GM18526 (cell line): ENCODE measurements around the gene PTPRE.

Experiments
- POLR2A ChIP-seq: IDR thresholded peaks from 3 replicates; pipeline ENCODE4 v1.6.1; 2011; ENCODE audit not compliant: insufficient read length; ENCODE audit errors: extremely low read depth

Gene PTPRE

DNA sequence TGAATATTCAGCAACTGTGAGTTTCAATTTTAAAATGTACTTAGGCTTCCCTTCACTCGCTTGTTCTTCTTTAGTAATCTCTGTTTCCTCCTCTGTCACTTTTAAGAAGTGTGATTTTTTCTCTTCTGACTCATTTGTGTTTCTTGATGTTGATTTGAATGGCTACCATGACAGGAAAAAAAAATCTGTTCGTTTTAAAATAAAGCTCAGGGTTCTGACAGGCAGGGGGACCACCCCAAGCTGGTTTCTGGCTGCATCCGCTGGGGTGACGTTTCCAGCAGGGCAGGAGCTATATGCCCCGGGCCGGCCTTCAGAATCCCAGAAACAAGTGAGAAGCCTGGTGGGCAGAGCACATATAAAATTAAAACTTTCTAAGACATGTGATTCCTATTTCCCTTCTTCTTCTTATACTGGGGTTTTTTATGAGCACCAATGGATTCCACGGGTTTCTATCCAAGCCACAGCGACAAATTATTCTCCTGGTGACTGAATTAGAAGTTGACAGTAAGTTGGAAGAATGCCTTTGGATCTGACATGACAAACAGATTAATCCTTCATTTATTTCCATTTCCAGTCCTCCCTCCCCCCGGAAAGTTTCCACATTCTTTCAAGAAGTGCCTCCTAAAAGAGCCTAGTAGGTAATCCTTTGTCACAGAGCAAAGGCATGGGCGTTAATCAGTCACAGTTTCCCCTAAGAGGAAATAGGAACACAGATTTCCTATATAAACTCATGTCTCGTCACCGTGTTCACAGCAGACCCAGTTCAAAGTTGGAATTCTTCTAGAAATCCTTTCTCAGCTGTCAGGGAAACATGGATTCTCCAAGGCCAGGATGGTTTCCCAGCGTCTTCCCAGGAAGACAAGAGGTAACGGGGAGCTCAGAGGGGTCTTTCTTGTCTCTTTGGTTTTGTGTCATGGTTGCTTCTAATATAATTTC lies 79.9 kb downstream of the PTPRE start:
- TF ChIP-seq POLR2A: no peak

DNA sequence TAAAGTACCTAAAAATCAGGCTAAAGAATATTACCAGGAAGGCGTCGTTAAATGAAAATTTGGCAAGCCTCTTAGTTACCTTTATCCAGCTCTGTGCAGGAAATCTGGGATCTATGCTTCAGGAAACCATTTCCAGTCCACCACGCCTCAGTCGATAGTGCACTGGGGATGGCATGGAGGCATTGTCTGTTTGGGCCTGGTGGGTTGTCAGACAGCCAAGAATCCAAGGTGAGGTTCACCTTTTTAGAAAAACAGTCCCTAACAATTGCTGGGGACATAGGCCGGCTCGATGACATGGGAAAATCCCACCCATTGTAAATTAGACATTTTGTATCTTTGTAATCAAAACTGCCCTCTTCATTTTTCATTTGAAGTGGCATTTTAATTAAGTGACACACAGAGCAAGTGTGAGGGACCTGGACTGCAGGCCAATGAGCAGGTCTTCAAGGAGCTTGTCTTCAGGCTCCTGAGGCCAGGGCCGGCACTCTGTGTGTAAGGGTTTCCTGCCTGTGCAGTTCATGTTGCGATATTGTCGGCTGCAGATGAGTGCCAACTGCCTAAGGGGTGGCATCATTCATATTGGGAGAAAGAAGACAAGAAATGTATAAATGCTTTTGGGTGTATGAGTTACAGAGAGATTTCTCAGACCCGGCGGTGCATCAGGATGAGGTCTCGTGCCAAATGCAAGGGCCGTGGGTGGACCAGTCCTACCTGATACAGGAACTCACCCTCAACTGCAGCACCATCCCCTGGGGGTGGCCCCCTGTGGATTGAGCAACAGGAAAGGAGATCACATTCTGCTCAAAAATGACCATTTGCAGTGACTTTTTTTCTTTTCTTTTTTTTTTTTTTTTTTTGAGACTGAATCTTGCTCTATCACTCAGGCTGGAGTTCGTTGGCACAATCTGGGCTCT lies 80.8 kb downstream of the PTPRE start:
- TF ChIP-seq POLR2A: no peak

DNA sequence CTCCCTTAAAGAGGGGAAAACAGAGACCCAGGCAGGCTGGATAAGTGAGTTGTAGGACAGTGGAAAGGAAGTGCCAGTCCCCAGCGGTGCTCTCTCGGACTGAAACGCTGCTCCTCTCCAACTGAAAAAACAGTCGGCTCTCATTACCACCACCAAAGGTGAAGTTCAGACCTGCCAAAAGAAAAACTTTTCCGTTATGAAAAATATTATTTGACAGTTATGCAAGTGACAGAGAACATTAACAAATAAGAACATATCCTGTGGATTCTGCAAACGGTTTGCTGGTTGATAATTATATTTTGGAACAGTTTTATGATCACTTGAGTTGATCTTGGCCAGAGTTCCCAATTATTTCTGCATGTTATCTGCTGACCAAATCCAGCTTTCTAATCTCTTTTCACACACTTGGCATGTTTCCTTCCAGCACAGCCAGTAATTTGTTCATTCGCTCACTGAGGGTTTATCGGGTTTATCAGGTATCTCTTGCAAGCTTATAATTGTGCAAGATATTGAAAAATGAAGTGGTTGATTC lies 82.6 kb downstream of the PTPRE start:
- TF ChIP-seq POLR2A: no peak

DNA sequence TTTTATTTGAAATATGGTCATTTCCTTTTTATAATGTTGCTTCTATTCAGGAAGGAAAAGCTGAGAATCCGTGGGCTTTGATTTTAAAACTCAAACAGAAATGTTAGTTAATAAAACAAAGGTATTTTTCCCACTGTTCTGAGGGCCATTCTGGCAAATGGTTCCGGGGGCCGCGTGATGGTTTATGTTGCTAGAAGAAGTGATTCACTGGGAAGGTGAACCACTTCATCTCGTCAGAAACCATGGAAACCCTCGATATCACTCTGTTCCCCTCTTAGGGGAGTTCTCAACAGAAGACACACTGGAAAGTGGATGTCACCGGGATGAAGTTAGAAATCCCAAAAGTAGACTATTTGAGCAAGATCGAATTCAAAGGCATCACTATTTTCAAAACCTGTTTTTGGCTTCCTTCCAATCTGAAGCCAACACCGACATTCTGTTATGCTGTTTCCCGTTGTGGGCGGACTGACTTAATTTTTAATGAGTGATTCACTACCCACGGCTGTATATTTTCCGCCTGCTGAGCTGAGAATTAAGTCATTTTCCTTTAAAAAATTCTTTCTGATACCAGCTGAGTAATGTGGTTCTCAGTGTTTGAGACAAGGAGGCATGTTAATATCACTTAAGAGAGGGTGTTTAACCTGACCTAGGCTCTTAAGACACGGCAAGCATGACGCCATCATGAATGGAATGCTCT lies 84.1 kb downstream of the PTPRE start:
- TF ChIP-seq POLR2A: no peak

DNA sequence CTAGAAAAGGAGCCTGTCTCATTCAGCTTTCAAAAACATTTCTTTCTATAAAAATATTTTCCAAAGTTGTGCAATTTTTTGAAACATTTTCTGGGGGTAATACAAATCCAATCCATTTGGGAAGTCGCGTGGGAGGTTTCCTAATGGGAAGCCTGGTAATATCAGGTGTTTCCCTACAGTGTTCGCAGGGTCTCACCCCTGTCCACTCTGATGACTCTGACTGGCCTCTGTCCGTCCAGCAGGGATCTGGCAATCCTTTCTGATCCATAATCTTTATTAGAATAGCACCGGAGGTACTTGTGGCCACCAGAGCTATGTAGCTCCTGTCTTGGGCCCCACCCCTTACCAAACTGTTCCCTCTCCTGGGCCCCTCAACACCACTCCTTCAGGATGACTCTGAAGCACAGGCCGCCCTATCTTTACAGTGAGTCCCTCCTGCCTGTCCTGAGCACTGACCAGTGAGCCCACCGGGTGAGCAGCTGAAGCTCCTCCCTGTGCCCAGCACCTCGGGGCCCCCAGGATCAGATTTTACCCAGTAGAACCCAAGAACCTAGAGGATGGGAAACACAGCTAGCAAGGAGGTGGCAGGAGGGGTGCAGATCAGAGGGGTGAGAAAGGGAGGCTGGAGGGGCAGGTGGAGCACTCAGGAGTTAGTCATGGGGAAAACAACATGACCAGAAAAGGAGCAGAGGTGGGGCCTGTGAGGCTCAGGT lies 84.8 kb downstream of the PTPRE start:
- TF ChIP-seq POLR2A: no peak

DNA sequence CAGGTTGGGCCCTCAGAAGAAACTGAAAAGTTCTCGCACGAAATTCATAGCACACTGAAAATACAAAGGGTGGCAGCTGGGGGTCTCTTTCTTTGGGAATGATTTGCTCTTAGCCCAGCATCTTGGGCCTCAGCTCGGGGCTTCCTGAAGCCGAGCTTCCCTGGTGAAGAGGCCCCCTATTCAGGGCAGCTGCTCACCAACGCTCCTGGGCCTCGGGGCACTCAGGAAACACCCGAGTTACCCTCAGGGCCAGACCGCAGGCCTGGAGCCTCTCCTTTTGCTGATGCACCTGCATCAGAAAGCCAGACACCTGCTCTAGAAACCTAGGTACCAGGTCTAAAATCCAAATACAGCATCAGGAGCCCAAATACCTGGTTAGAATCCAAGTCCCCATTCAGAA lies 85.5 kb downstream of the PTPRE start:
- no peak for TF ChIP-seq POLR2A

DNA sequence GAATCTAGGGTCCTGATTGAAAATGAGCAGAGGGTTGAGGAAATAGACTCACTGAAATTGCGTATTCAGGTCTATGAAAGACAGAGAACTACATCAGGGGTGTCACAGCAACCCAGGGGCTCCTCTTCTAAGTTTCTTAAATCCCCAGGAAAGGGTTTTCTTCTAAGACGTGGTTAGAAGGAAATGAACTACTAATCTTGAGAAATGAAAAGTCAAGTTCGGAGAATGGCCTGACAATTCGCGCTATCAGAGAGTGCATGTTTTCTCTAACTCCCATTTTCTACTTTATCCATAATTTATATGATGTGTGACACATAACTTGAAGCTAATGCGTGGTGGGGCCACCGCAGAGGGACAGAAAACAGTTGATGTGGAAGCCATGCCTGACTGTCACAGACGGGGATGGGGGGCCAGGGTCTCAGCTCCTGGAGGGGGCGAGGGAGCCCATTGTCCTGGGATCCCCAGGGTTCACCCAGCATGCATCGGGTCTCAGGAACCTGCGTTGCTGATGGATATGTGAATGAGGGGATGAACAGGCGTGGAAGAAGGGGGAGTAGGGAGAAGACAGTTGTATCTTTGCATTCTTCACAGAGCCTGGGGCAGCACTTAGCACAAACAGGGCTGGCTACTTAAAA lies 86.3 kb downstream of the PTPRE start:
- no peak for TF ChIP-seq POLR2A

DNA sequence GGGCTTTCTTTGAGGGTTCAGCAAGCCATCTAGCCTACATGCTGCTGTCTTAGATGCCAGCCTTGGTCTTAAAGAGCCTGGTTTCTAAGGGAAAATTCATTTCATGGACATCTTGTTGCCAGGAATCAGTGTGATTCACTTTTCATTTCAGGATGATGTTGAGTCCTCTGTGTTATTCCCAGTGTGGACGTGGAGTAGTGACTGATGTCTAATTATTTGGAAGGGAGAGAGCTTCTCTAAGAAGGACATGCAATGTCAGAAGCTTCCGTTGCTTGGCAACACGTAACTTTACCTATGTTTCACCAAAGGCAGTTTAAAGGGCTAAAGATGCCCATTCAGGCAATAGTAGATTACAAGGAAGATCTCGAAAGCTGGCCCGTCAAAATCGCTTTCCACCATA lies 89.0 kb downstream of the PTPRE start:
- TF ChIP-seq POLR2A: no peak

DNA sequence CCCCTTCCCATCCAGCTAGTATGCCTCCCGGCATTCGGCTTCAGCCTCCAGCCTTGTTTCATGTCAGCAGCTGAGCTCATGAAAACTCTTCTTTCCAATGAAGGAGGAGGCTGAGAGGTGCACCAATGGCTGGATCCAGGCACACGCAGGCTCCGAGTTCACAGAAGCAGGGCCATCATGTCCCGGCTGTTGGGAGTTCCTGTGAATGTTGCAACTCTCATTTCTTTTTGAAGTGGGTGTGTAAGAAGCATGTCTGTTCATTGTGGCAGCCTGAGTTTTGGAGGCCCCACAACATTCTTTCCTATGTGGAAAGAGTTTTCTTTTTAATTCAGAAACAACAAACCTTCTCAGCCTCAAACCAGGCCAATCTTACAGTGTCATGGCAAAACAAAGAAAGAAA lies 89.7 kb downstream of the PTPRE start:
- TF ChIP-seq POLR2A: no peak

DNA sequence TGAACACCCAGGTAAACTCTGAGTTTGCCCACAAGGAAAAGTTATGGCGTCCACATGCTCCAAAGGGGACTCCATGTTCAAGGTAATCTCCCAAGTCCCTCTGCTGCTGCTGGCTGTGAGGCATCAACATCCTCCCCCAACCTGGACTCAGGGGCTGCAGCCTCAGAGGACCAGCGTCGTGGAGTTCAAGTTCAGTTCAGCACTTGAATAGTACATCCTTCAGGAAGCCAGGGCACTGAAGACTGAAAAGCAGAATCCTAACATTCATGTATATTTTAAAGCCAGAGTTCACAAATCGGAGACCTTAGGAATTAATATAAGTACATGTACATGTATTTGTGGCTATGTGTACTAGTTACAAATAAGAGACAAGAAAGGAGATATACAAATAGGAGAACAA lies 90.4 kb downstream of the PTPRE start:
- TF ChIP-seq POLR2A: no peak

DNA sequence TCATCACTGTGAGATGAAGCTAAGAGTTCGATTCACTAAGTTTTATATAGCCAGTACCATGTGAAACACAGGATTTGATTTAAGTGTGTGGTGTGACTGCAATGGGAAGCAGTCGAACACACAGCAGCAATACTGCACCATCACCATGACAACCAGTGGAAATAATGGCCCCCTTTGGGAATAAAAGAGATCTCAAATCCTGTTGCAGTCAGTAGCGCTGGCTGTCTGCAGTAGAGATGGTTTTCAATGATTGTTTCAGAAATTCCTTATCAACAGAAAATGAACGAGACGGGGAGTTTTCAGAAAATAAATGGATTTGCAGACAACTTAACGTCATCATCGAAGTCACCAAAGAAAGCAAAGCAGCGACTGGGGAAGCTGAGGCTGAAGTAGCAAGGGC lies 91.0 kb downstream of the PTPRE start:
- TF ChIP-seq POLR2A: no peak

DNA sequence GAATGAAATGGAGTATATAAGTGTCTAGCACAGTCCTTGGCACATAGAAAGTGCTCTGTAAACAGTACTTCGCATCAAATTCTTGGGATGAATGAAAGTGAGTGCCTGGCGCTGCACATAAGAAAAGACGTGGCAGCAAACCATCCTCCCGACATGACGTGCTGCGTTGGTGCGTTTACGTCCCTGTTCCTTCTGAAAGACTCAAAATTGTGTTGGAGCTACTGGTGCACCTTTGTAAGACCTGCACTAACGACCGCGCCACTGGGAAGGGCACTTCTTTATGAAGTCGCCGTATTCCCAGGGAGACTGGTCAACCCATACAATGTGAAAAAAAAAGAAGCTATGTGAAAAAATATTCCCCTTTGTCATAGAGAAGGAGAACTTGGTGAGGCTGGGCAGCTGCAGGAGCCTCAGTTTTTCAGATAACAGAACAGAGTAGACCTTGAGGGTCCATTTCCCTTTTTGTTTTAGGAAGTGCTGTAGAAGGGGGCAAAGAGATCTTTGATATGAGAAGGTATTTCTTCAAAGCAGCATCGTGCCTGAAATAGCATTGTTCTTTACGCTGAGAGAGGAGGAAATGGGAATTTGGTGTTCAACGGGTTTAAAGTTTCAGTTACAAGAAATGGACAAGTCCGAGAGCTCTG lies 91.7 kb downstream of the PTPRE start:
- TF ChIP-seq POLR2A: no peak

DNA sequence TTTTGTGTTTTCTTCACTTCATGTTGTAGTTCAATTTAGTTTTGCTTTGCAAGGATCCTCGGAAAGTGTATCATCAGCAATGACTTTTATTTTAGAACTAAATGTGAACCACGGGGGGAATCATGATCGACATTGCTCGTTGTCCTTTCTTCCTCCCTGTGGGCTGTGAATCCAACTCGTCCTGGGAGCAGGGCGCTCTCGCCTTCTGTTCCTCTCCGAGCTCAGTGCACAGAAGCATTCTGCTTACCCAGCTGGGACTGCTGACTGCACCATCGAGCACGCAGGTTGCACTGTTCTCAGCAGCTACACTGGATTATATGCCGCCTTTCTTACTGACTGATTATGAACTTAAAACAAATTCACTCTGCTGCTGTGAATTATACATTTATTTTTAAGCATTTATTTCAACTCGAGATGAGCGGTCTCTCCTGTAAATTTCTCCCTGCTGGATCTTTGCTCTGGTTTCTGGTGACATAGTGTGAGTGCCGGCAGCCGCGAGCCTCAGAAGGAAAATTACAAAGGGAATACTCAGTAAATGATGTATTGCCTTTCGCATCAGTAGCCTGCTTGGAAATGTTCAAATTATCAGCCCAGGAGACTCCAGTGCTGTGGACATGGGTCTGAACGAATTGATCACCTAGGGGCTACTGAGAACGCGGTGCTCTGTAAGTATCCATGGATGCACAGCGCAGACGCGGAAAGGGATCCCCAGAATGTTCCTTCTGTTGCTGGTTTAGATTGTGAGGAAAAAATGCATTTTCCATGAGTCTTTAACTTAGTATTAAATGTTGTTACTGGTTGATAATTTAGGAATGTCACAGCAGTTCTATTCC lies 92.6 kb downstream of the PTPRE start:
- no peak for TF ChIP-seq POLR2A
